ENCODE data around the gene RAD51B.

DNA sequence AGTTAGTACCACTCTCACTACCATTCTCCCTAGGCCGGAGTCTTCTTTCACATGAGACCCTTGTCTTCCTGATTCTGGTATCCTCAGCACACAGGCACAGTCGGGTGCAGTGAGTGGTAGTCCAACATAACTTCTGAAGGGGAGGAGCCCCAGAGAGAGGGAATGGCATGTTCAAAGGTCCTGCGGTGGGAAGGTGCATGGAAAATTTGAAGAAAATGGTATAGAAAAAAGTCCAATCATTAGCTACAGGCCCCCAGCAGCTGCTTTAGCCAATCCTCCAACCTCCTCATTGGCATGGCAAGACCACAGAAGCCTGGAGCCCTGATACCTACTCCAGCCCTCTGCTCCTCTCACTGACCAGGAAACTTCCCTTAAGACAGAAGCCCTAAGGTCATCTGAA, 876.7 kb downstream of the RAD51B start:
- TF ChIP-seq, protein P1, sequence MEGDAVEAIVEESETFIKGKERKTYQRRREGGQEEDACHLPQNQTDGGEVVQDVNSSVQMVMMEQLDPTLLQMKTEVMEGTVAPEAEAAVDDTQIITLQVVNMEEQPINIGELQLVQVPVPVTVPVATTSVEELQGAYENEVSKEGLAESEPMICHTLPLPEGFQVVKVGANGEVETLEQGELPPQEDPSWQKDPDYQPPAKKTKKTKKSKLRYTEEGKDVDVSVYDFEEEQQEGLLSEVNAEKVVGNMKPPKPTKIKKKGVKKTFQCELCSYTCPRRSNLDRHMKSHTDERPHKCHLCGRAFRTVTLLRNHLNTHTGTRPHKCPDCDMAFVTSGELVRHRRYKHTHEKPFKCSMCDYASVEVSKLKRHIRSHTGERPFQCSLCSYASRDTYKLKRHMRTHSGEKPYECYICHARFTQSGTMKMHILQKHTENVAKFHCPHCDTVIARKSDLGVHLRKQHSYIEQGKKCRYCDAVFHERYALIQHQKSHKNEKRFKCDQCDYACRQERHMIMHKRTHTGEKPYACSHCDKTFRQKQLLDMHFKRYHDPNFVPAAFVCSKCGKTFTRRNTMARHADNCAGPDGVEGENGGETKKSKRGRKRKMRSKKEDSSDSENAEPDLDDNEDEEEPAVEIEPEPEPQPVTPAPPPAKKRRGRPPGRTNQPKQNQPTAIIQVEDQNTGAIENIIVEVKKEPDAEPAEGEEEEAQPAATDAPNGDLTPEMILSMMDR (IDR thresholded peaks at IDR 0.05): no peak
- no peak for TF ChIP-seq POLR2A (IDR thresholded peaks at IDR 0.05)
